GM15510 (cell line): Measurements from ENCODE around the gene C4BPA.

Experiments
- POLR2A ChIP-seq: IDR thresholded peaks from 3 replicates; pipeline ENCODE4 v1.6.1; 2011; ENCODE audit warnings: borderline replicate concordance; ENCODE audit not compliant: insufficient read length; ENCODE audit errors: extremely low read depth

The C4BPA gene

DNA sequence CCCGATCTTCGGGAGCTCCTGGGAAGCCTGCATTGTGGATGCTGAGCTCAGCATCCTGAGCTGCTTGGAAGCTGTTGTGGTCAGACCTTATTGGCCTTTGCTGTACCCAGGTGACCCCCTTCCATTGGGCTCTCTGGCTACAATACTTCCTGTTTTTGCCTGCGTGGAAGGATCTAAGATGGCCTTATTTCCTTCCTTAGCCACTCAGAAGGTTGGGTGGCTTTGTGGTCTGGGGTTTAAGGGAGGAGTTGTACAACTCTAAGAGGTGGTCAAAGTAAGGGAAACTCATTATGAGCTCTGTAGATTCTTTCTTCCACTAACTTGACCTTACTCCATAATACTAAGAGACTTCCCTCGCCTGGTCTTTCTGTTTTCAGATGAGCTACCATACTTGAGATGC, 33.2 kb upstream of the C4BPA start:
- no peak for TF ChIP-seq POLR2A

DNA sequence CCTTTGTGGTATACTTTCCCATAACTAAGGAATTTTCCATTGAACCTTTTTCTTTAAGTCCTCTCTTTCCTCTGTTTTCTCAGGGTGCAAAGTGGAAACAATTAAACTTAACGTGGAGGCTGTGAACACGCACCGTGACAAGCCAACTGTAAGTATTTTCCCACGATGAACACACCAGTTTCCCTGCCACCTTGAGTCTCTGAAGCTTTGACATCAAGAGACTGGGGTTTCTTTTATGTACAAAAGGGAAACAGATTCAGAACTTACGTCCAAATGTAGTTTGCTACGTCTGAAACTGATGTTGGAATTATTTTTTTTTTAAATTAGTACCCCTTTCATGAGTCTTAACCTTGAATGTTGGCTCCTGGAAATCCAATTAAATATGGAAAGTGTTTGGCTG, 32.6 kb upstream of the C4BPA start:
- TF ChIP-seq POLR2A: no peak

DNA sequence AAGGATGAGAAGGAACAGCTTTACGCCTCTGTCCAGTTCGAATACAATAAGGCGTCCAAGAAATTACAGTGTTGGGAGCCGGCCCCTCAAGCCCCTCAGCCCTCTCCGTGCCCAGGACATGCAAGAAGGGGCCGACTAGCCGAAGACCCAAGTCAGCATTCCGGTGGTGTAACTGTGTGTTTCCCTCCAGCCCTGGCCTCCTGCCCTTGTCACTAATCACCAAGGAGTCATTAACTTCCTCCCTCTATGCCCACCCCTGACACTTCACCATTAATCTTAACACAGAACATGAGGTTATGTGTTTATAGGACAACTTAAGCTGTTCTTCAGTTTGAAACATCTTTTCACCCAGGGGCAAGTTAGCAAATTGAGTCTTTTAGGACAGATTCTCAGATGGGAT, 31.8 kb upstream of the C4BPA start:
- TF ChIP-seq POLR2A: no peak

DNA sequence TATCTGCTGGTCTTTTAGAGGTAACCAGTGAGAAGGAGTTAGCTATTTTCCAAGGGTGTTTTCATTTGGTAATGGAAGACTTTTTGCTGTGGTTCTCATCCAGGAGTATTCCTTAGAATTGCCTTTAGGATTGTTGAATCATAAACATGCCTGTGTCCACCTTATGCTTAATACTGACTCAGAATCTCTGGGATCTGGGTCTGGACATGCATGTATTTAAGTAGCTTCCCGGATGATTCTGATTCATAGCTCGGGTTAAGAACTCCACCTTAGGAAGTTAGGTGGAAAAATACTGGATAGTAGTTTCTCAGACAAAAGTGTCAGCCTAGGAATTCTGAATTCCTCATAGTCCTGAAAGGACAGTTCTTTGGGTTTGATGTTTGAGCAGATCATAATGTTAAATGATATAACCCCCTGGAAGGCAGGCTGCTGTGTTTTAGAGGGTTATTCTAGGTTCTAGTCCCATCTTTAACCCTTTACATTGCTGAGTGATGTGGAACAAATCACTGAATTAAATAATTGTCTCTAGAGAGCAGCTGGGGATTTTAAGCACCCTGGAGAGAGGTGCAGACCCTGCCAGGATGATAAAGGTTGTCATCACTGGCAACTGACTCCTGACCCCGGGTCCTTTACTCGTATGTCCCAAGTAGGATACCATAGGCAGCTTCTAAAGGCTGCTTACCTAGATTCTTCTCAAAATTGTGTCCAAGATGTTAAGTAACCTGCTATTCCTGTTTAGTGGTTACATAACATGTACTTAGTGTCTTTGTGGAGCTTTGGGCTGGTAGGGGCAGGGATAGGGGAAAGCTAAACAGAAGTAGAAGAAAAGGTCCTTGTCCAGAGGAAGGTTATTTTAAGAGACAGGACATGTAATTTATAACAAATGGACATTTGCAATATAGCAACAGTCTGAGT, 29.9 kb upstream of the C4BPA start:
- no peak for TF ChIP-seq POLR2A

DNA sequence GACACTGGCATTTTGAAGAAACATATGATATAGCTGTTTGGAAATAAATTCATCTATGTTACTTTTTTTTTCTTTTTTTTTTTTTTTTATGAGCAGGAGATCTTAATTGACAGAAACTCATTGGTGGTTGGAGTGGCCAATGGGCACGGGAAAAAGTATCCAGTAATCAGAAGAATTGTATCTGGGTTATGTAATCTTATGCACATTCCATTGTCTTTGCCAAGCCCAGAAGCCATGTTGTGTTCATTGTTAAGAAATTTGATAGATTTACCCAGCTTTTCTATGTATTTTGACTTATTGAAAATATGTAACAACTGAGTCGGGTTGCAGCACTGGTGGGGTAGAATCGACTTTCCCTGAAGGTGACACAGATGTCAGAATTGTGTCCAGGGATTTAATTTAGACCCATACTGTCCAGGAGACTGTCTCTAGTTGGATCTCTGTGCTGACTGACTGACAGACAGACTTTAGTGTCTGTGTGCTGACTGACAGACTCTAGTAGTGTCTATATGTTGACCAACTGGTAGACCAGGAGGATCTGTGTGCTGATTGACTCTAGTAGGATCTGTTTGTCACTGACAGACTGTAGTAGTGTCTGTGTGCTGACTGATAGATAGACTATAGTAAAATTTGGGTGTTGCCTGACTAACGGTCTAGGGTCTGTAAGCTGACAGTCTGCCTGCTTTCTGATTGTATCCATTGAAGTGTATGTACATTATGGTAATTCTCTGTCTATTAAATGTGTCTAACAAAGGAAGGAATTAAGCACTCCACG, 27.7 kb upstream of the C4BPA start:
- TF ChIP-seq POLR2A: no peak

DNA sequence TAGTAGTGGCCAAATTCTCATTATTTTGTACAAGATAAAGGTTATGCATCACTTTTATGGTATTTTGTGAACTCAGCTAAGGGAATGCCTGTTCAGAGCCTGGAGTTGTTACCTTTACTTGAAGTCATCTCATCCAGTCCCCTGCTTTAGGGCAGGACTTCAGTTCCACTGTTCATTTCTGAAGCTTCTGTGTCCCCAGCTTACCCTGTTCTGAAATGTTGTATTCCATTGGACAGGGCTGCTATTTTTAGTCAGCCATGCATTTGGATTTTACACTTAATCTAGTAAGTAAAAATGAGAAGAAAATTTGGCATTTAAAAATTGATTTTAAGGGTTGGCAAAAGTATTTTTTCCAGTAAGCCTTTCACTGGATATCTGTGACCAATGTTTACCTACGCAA, 27.0 kb upstream of the C4BPA start:
- TF ChIP-seq POLR2A: no peak

DNA sequence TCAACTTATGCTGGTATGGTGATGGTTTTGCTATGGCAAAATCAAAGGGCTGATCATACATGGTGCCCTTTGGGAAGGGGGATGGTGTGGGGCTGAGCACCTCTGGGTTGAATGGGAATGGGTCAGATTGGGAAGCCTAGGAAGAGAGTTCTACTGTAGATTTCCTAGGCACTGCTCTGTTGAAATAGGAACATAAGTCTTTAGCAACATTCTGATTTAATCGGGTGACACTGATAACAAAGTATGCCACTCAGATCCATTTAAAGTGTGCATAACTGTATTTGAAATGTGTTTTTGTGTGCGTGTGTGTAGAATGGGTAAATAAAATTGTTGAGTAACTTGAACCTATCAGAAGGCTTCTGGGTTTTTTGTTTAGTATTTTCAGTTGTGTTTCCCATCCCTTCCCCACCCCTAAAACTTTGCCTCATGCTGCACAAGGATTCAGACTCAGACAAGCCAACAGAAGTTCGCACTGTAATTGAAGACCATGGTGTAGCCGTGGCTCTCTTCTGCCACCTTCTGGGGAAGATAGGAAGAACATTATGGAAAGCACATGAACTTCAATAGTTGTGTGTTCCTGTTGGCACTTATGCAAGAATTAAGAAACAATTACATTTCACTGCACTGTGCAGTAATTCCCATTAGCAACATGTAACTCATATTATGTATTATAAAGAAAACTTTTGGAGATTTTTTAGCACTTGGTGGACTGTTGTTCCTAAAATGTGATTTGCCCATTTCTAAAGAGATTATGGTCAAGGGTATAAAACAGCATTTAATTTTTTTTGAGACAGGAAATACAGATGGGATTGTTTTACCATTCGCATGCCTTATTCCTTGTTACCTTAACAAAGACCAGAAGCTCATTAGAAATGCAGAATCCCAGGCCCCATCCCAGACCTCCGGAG, 26.3 kb upstream of the C4BPA start:
- TF ChIP-seq POLR2A: no peak

DNA sequence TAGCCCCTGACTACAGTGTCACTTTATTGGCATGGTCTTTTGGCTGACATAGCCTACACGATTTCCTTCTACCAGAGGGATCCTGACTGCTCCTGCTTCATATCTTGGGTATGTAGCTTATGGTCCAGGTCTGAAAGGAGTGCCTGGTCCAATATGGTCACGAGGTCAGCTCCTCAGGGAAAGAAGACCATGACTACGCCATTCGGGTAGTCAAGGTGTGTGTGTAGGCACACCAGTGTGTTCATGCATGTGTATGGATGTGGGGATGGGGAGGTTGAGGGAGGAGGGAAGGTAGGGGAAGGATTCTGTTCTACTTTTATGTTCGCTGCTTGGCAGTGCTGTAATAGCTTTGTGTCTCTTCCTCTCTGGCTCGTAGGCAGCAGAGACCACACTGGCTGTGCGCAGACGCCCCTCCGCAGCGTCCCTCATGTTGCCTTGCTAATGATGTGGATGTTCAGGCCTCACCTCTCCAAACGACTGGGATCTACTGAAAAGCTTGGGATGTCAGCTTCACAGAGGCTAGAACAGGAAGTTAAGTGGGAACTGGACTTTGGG, 25.4 kb upstream of the C4BPA start:
- no peak for TF ChIP-seq POLR2A

DNA sequence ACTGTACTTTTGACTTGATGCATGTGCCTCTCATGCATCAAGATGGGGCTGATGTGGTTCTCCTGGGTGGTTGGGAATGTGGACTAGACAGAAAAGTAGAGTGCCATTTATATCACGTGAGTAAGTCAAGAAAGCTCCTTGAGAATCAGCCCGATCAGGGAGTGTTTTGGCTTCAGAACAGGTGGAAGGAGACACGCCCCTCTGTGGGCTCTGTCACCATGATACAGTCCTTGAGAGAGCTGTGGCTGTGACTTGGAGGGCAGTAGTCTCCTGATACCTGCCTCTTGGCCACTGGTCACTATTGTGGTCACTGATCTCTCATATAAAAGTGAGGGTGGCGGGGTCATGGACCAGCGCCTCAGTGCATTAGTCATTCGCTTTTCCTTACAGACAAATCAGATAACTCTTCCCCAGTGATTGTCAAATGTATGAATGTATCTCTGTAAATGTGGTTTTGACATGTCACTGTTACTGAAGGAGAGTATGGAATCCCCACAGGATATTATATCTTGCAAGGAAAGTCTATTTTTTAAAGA, 24.3 kb upstream of the C4BPA start:
- TF ChIP-seq POLR2A: no peak

DNA sequence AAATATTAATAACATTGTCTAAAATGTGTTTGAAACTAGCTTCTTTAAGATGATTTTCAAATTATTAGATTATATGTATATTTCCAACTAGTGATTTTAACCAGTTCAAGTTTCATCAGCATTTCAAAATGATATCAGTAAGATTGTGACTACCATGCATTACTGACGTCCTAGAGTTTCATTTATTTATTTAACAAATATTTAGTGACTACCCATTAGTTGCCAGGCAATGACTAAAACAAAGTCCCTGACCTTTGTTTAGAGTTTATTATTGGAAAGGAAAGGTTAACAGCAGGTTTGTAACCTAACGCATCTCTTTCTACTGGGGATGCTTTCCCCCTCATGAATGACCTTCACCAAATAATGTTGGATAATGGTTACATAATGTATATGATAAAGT, 22.9 kb upstream of the C4BPA start:
- TF ChIP-seq POLR2A: no peak

DNA sequence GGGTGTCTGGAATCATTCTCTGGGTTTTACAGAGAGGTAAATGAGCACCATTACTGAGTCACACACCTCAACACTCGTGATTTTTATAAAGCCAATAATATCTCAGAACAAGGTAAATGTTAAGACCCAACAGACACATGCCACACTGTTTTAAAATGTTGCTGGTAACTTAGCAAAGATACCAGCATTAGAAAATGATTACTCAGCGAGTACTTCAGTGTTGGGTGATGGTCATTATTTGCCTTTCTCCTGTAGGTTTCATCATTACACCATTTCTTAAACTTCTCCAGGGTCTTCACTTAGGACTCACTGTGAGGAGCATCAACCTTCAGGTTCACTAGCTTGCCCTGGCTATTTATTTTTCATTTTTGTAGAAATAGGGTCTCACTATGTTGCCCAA, 22.2 kb upstream of the C4BPA start:
- no peak for TF ChIP-seq POLR2A

DNA sequence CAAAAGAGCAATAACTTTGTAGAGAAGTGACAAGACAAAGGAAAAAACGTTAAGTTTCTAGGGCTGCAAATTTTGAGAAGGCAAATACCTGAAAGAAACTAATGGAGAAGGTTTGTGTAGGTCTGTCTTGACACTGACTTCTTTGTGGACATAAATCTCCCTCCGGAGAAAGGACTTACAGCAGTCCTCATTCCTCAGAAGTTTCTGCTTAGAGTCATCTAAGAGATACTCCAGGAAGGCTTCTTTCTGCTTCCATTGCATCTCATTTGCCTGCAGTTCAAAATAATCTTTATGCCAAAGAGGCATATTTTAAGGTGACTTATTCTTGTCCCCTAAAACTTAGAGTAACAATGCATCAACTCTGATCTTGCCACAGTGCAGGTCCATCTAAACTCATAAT, 19.8 kb upstream of the C4BPA start:
- no peak for TF ChIP-seq POLR2A

DNA sequence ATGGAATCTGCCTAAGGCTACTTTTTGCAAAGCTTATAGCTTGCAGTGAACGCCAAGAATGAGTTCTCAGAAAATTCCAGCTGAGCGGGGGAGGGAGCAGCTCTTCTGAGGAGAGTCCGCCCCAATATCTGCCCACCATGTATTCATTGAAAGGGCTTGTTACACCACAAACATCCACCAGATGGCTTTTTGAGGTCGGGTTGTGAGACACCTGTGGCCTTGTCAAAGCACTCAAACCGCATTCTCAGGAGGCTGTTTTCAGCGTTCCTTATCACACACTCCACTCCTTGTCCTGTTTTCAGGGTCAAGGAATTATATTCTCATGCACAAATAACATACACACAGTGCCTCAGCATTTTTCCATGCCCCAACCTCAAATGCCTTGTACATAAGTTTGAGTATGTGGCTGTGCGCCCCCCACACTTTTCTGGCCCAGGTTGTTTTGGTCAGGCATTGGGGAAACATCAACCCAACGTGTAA, 19.3 kb upstream of the C4BPA start:
- TF ChIP-seq POLR2A: no peak

DNA sequence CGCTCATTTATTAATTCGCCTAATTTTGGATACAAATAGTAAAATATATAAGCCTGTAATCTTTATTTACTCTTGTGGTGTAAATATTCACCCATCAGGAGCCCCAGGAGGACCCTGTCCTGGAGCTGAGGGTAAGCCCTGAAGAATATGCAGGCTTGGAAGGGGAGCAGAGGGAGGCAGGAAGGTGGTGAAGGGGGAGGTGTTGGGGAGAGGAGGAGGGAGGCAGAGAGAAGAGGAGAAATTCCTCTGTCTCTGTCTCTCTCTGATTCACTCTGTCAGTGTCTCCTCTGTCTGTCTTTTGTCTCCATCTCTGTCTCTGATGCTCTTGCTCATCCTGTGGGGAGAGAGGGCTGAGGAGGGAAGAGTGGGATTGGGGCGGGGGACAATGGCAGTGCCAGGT, 18.1 kb upstream of the C4BPA start:
- TF ChIP-seq POLR2A: no peak
